ENCODE data around the gene KCNJ2.

- TF ChIP-seq CTCF (IDR thresholded peaks at IDR 0.05 in 2 of 3, conservative IDR thresholded peaks at IDR 0.05 in 1 of 3; ENCODE audit: control insufficient read depth in 2 of 3, extremely low read depth in 1 of 3, insufficient read depth in 1 of 3, low read depth in 3 of 3, low read length in 3 of 3) (no peak), EP300 (IDR thresholded peaks at IDR 0.05; ENCODE audit: borderline replicate concordance in 1 of 2, control insufficient read depth in 1 of 2, low read depth in 2 of 2, low read length in 2 of 2) (no peak), JUNB (IDR thresholded peaks at IDR 0.05) (no peak), ZNF274 (IDR thresholded peaks at IDR 0.05; ENCODE audit: insufficient read depth, insufficient read length) (no peak)
These were observed 16.1 kb upstream of the KCNJ2 start for GRCh38 chr17:70153210-70153609.
